GM11168 (cell line): Measurements from ENCODE around the gene CPZ.

ENCODE experiments used
- in situ Hi-C: fragments of 300-500 bp; cut with MboI; formaldehyde crosslinking; loops from one replicate; pipeline ENCODE4 v1.12.0; 2022; ENCODE audit warnings: low sequenced_read_pairs; ENCODE audit not compliant: unreplicated experiment

Gene CPZ

GRCh38 chr4:8579526-8580320, 12.8 kb upstream of the CPZ start:
- in situ Hi-C loops = no loop called here

DNA sequence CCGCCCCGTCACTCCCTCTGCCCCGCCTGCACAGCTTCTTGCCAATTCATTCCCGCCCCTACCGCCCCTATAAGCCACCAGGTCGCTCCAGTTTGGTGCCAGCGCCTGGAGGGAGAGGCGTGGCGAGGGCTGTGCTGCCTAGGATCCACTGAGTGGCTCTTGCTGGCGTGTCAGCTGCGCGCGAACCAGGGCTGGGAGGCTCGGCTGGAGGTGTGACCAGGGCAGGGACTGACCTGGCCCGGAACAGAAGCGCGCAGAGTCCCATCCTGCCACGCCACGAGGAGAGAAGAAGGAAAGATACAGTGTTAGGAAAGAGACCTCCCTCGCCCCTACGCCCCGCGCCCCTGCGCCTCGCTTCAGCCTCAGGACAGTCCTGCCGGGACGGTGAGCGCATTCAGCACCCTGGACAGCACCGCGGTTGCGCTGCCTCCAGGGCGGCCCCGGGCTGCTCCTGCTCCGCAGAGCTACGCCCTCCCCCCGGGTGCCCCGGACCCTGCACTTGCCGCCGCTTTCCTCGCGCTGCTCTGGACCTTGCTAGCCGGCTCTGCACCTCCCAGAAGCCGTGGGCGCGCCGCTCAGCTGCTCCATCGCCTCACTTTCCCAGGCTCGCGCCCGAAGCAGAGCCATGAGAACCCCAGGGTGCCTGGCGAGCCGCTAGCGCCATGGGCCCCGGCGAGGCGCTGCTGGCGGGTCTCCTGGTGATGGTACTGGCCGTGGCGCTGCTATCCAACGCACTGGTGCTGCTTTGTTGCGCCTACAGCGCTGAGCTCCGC, 12.1 kb upstream of the CPZ start, which contains the start of gene GPR78:
Gene GPR78, plus strand, starts transcription at position 72 of the 773 bp plus-strand sequence. Its CDS starts 591 bp downstream, at position 663.
- in situ Hi-C loops = no loop called here

DNA sequence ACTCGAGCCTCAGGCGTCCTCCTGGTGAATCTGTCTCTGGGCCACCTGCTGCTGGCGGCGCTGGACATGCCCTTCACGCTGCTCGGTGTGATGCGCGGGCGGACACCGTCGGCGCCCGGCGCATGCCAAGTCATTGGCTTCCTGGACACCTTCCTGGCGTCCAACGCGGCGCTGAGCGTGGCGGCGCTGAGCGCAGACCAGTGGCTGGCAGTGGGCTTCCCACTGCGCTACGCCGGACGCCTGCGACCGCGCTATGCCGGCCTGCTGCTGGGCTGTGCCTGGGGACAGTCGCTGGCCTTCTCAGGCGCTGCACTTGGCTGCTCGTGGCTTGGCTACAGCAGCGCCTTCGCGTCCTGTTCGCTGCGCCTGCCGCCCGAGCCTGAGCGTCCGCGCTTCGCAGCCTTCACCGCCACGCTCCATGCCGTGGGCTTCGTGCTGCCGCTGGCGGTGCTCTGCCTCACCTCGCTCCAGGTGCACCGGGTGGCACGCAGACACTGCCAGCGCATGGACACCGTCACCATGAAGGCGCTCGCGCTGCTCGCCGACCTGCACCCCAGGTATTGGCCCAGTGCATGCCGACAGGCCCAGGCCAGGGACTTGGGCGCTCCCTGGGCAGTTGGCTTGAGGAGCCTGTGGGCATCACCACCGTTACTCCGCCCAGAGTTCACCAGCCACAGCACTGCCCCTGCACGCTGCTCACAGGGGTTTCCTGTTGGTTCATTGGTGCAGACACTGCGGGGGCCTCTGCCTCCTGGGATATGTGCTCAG, 11.3 kb upstream of the CPZ start:
- in situ Hi-C loops = no loop called here

- in situ Hi-C loops = no loop called here
Observed at GRCh38 chr4:8582016-8582415, 10.5 kb upstream of the CPZ start.

GRCh38 chr4:8582436-8582835, 10.1 kb upstream of the CPZ start:
- in situ Hi-C loops = no loop called here

DNA sequence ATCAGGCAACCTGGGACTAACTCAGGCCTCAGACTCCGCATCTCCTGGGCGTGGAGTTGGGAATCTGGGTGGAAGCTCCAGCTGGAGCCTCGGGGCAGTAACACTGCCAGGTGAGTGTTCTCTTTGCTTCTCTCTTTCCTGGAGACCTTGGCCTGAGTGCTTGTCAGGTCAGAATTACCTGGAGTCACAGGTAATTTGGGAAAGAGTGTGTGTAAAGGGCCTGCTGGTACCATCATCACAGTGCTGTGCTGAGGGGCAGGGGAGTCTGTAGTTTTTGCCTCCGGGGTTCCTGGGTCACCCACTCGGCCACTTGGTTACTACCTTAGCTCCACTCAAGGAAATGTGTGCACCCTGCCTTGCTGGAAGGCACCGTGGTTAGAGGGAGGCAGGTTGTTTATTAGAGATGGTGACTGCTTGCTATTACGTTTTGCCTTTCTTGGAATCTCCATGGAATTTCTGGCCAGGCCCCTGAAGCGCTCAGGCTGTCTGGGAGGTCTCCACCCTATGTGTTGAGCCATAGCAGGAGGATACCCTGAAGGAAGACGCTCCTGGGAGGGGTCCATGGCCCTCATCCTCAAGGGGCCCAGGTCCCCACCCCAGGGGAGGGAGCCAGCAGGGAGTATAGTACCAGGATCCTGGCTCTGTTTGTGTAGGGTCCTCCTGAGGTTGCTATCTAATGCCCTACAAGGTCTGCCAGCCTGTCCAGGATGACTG, 9.5 kb upstream of the CPZ start:
- in situ Hi-C loops = no loop called here

DNA sequence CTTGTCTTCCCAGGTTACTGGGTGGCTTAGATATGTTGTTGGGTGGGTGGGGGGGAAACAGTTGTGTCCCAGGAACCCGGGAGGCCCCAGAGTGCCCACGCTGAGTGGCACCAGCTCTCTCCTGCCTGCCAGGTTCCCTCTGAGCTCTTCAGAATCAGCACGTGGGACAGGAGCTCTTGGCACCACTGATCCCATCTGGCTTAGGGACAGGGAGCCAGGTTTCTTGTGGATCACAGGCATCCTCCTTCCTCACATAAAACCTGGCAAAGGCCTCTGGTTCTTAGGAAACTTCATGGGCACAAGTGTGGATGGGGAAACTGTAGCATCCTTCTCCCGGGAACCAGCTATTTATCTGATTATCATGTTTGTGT, 8.9 kb upstream of the CPZ start:
- in situ Hi-C loops = no loop called here

GRCh38 chr4:8585186-8585585, 7.4 kb upstream of the CPZ start:
- in situ Hi-C loops = no loop called here

DNA sequence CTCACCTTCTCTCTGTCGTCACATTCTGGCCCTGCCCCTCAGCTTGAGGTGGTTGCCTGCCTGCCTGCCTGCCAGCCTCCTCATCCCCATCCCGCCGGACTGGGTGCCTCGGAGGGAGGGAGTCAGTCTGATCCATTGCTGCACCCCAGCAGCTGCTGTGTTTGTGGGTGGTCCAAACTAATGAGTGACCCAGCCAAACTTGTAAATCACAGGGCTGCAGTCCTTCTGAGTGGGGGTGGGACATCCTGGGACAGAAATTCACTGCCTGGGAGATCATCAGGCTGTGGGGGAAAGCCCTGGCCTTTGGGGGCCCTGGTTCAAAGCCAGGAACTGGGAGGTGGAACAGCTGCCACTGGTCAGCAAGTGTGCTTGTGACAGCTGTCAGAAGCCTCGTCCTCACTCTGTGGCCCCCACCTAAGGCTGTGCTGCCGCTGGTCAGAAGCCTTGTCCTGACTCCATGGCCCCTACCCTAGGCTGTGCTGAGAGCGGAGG, 6.8 kb upstream of the CPZ start:
- in situ Hi-C loops = no loop called here

GRCh38 chr4:8586246-8586645, 6.3 kb upstream of the CPZ start:
- in situ Hi-C loops = no loop called here

- in situ Hi-C loops = no loop called here
Observed at GRCh38 chr4:8586671-8587468, 5.7 kb upstream of the CPZ start.

DNA sequence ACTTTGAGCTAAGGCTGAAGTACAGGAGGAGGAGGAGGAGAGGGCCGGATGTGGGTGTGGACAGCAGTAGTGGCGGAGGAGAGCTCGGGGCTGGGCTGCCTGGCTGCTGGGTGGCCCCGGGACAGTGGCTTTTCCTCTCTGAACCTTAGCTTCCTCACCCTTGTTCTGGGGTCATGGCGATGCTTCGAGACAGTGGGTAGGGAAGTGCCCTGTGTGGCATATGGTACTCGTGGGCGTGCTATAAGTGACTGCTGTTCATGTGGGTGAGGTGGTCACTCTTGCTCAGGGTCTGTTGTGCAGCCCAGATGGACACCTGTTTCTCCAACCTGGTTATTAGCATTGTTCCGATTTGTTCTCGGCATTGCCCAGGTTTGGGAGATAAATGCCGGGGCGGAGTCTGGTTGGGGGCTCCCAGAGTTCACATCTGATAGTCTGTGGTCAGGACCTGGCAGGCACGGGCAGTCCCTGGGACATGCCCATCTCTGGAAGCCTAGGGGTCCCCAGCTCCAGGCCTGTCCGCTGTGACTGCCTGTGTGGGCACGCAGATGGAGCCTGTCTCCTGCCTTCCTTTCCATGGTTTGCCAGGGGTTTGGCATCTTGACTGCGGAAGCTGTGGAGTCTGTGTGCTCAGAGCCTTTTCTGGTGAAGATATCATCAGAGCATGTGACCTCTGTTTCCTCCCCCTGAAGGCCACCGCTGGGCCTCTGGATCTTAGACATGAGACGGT, 4.9 kb upstream of the CPZ start:
- in situ Hi-C loops = no loop called here

DNA sequence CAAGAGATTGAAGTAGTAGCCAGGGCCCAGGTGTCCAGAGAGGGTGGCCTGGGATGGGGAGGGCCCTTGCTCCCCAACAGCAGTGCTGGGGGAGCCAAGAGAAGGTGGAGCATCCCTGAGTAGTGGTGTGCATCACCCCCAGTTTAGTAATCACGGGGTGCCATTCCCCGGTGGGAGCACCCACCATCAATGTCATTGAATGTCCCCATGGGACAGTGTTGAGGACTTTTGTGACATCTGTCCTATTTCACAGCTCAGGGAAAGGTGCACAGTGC, 4.4 kb upstream of the CPZ start:
- in situ Hi-C loops = no loop called here

DNA sequence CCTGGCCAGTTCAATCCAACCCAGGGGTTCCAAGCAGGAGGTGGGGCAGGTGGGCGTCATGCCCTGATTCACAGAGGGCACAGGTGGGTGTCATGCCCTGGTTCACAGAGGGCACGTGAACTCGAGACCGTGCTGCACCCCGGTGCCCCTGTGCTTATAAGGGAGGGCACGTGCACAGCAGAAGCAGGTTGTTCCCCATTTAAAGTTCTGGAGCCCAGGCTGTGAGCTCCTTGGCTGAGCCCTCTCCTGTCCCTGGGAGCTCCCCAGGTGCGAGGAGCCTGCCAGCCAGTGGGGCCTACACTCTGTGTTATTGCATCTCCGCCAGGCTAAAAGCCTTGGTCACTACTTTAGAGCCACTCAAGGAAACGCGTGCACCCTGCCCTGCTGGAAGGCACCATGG, 3.2 kb upstream of the CPZ start:
- in situ Hi-C loops = no loop called here

- in situ Hi-C loops = no loop called here
Observed at GRCh38 chr4:8589823-8590545, 2.6 kb upstream of the CPZ start.

DNA sequence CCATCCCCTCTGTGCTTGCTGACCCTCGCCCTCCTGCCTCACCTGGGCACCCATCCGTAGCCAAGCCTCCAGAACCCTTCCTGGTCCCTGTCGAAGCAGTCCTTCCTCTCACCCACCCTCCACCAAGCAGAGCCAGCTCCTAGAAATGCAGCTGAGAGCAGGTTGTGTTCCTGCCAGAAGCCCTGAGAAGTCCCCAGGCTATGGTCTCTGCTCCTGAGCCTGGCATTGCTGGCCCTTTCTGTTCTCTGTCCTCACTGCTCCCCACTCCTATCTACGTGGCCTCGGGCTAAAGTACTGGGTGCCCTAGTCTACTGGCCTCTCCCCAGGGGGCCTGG, 2.1 kb upstream of the CPZ start:
- in situ Hi-C loops = no loop called here

- in situ Hi-C loops = no loop called here
Observed at GRCh38 chr4:8591114-8591513, 1.5 kb upstream of the CPZ start.

- in situ Hi-C loops = no loop called here
Observed at GRCh38 chr4:8591626-8592365, 769 bp upstream of the CPZ start.
